ENCODE data around the gene MED9.

DNA sequence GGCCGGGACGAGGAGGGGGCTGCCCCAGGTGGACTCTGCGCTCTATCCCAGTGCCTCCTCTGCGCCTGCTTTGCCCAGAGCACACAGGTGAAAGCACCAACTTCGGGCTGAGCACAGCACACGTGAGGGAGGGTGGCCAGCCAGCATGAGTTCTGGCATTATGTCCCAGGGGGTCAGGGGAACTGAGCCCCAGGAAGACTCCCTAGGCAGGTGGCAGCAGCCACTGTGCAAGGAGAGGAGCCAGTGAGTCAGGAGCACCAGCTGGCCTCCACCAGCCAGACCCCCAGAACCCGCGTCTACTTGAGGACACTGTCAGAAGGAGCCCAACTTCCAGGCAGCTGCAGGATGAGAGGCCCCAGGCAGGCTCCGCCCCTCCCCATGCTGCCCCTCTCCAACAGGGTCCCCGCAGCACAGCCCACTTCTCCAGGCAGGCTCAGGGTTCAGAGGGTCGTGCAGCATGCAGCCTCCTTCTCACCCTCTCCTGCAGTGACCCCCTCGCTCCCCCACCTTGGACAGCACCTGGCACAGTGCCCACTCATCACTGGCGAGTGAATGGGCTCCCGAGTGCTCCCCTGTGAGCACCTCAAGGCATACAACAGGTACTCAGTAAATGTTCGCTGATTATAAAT, 63.6 kb downstream of the MED9 start:
- TF ChIP-seq CTCF (IDR thresholded peaks at IDR 0.05) = no peak
- TF ChIP-seq POLR2AphosphoS5 (IDR thresholded peaks at IDR 0.05) = no peak
- no peak for TF ChIP-seq EP300 (IDR thresholded peaks at IDR 0.05)
- TF ChIP-seq POLR2A (IDR thresholded peaks at IDR 0.05) = no peak

Data from upper lobe of left lung (tissue), 4 donors.